ENCODE data around the gene NACC2. TPM values are rescaled to one million over a fixed set of nuclear protein-coding genes. Genes with fewer than 3 reads are reported as not detected.

The NACC2 gene
- total and polyA plus RNA-seq, 7 donors = 8.5 to 33.5 (median 18.4) TPM

DNA sequence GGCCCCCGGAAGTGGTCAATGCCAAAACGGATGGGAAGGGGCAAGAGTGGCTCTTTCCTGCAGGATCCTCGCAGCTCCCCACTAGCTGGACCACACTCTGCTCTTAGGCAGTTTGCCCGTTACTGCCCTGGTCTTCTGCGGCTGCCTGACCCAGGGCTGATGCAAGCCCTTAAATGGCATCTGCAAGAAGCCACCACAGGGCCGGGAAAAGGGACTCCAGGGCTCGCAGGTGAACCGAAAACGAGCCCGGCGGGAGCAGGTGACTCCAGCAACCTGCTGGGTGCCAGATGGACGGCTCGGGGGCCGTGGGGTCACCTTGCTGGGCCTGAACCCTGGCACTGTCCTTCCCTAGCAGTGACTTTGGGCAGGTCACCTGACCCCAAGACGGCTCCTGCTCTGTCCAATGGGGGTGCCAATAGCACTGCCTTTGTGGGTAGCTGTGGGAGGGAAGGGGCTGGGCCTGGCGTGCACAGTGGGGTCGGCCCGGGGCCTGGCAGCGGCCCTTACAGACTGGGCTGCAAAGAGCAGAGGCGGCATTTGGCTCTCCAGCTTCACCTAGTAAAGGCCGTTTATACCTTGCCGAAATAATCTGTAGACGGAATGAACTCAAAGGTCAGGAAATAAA, 22.3 kb upstream of the NACC2 start:
- H3K27me3 ChIP-seq (ENCODE audit: insufficient read depth in 3 of 3, low read length in 2 of 3) = no peaks in the 10 kb centered on the region
- no peak for TF ChIP-seq CTCF (IDR thresholded peaks at IDR 0.05)
- no peak for DNase-seq
- no peaks in the 10 kb centered on the region for H3K9me3 ChIP-seq
- 22 to 40% (median 26%) methylated on average over 23 of the region's 23 CpGs for WGBS, 3 donors
- peaks cover 2 to 31% of the 10 kb centered on the region in 2 donors for H3K36me3 ChIP-seq (ENCODE audit: insufficient read depth in 1 of 2, low read depth in 1 of 2)
- peak overlapping the region; percentile 96 for H3K27ac ChIP-seq
- intact Hi-C loops (cut with DNase I) = no loop called here
- peaks cover 20% of the 10 kb centered on the region for H3K4me1 ChIP-seq
- peak in 3 of 4 donors; percentile 11 to 21 (median 16) for ATAC-seq
- peak overlapping the region; percentile 93 for H3K4me3 ChIP-seq

GRCh38 chr9:136116360-136117098, 21.4 kb upstream of the NACC2 start:
- Histone ChIP-seq H3K4me1 (peaks cover 20% of the 10 kb centered on the region), H3K9me3 (no peaks in the 10 kb centered on the region), H3K27me3 (ENCODE audit: insufficient read depth in 3 of 3, low read length in 2 of 3) (no peaks in the 10 kb centered on the region), H3K4me3 (no peak overlapping the region), H3K36me3 (ENCODE audit: insufficient read depth in 1 of 2, low read depth in 1 of 2) (peaks cover 2 to 31% of the 10 kb centered on the region in 2 donors), H3K27ac (no peak overlapping the region)
- ATAC-seq = no peak
- DNase-seq = no peak
- WGBS, 3 donors = 96 to 97% (median 96%) methylated on average over 66 to 69 of the region's 69 CpGs
- TF ChIP-seq CTCF (IDR thresholded peaks at IDR 0.05) = no peak
- intact Hi-C loops (cut with DNase I) = no loop called here

DNA sequence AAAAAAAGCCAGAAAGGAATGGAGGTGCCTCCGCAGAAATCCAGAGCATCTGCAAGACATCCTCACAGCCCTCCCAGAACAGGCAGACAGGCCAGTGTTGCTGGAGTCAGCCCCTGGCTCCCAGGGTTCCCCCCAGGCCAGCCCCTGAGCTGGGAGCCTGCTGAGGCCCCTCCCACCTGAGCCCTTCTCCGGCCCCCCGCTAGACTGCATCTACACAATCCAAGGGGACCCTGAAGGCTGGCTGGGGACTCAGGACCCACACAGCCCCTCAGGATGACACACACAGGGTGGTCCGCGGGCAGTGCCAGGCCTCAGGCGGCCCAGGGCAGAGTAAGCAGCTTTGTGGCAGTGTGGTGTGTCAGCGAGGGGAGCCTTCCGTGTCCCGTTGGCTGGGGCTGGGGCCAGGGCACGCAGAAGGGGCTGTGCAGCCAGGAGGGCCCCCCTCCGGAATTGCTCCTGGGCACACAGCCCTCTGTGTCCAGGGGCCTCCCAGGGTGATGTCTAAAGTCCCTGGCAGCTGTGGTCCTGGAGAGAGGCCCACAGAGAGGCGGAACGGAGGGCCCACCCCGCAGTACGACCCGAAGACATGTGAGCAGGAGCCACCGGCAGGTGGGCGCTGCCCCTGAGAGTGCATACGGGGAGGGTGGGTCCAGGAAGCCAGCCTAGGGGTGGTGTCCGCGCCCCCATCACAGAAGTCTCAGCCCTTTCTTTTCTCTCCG, 20.7 kb upstream of the NACC2 start:
- no peak overlapping the region for H3K4me3 ChIP-seq
- WGBS, 3 donors = 66 to 76% (median 67%) methylated on average over 19 to 22 of the region's 22 CpGs
- intact Hi-C loops (cut with DNase I) = no loop called here
- DNase-seq = no peak
- peaks cover 2 to 31% of the 10 kb centered on the region in 2 donors for H3K36me3 ChIP-seq (ENCODE audit: insufficient read depth in 1 of 2, low read depth in 1 of 2)
- H3K27ac ChIP-seq = no peak overlapping the region
- no peak for ATAC-seq
- H3K27me3 ChIP-seq (ENCODE audit: insufficient read depth in 3 of 3, low read length in 2 of 3) = no peaks in the 10 kb centered on the region
- H3K9me3 ChIP-seq = no peaks in the 10 kb centered on the region
- no peak for TF ChIP-seq CTCF (IDR thresholded peaks at IDR 0.05)
- H3K4me1 ChIP-seq = peaks cover 20% of the 10 kb centered on the region

GRCh38 chr9:136115206-136115605, 20.1 kb upstream of the NACC2 start:
- intact Hi-C loops (cut with DNase I) = no loop called here
- Histone ChIP-seq H3K27me3 (ENCODE audit: insufficient read depth in 3 of 3, low read length in 2 of 3) (no peaks in the 10 kb centered on the region), H3K9me3 (no peaks in the 10 kb centered on the region), H3K4me1 (peaks cover 23% of the 10 kb centered on the region), H3K36me3 (ENCODE audit: insufficient read depth in 1 of 2, low read depth in 1 of 2) (peaks cover 2 to 31% of the 10 kb centered on the region in 2 donors), H3K27ac (no peak overlapping the region), H3K4me3 (no peak overlapping the region)
- DNase-seq = no peak
- no peak for ATAC-seq
- 90 to 94% (median 91%) methylated on average over 13 of the region's 13 CpGs for WGBS, 3 donors
- TF ChIP-seq CTCF (IDR thresholded peaks at IDR 0.05) = no peak
